BLaER1 treated with 17β-estradiol and CSF1 and Interleukin-3, amounts not matched to agents 10 nM and 100 nM (cell line): ENCODE measurements around the gene PTGER4.
"Not testable (repeated sequence)": the region's sequence is repeated elsewhere in the genome, so short reads cannot be mapped to it uniquely, and the experiment has no call there.

ENCODE experiments used
- H3K27ac ChIP-seq, 11 experiments: shearing (Covaris generic); formaldehyde crosslinking; 2 replicates each; pipeline ENCODE4 v1.8.1; 2022
- H3K27me3 ChIP-seq, 11 experiments: shearing (Covaris generic); formaldehyde crosslinking; 2 replicates each; pipeline ENCODE4 v1.8.1; 2022
- H3K36me3 ChIP-seq, 11 experiments: shearing (Covaris generic); formaldehyde crosslinking; 2 replicates each; pipeline ENCODE4 v1.8.1; 2022
- H3K4me1 ChIP-seq, 10 experiments: shearing (Covaris generic); formaldehyde crosslinking; 2 replicates each; pipeline ENCODE4 v1.8.1; 2022
- H3K4me2 ChIP-seq, 11 experiments: shearing (Covaris generic); formaldehyde crosslinking; 2 replicates each; pipeline ENCODE4 v1.8.1; 2022
- H3K4me3 ChIP-seq, 10 experiments: shearing (Covaris generic); formaldehyde crosslinking; 2 replicates each; pipeline ENCODE4 v1.8.1; 2022
- H3K9ac ChIP-seq, 11 experiments: shearing (Covaris generic); formaldehyde crosslinking; 2 replicates each; pipeline ENCODE4 v1.8.1; 2022
- H3K9me3 ChIP-seq, 11 experiments: shearing (Covaris generic); formaldehyde crosslinking; replicated peaks in 1 of 11; 2 replicates each; pipeline ENCODE4 v1.8.1; 2022
- H4K20me1 ChIP-seq, 11 experiments: shearing (Covaris generic); formaldehyde crosslinking; 2 replicates each; pipeline ENCODE4 v1.8.1; 2022
- Cebpa-rat ChIP-seq, 11 experiments: shearing (Covaris generic); IDR thresholded peaks; 2 replicates each; pipeline ENCODE4 v1.8.1; 2022

Gene PTGER4

DNA sequence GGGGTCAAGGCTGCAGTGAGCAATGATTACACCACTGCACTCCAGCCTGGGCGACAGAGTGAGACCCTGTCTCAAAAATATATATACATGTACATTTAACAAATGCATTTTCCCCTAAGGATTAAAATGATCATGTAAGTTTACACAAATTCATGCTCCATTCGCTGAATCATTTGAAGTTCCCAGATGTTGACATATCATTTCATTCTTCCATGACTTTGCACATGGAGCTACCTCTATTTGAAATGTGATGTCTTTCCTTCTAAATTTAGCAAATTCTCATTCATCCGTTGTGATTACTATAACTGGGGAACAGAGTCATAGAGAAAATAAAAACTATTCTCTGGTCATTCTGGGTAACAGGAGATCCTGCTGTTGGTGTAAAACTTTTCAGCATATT, 10.6 kb downstream of the PTGER4 start:
- Histone ChIP-seq H4K20me1 (peaks cover 75 to 100% (median 86%) of the 10 kb centered on the region in 11 experiments), H3K36me3 (peaks cover 76 to 98% (median 91%) of the 10 kb centered on the region in 11 experiments), H3K9ac (peak overlapping the region in 2 of 11 experiments; percentile 25 to 64; a peak in 1 of 22 replicates), H3K27me3 (no peaks in the 10 kb centered on the region), H3K4me2 (peak overlapping the region in 9 of 11 experiments; percentile 3 to 97 (median 29); a peak in 11 of 22 replicates), H3K9me3 (peaks cover 0 to 15% (median 9%) of the 10 kb centered on the region in 11 experiments; a peak in 14 of 22 replicates), H3K4me3 (peak overlapping the region in 1 of 10 experiments; percentile 96; a peak in 1 of 20 replicates), H3K4me1 (peaks cover 37 to 70% (median 48%) of the 10 kb centered on the region in 10 experiments), H3K27ac (no peak overlapping the region)
- no peak for TF ChIP-seq Cebpa-rat (IDR thresholded peaks at IDR 0.05)

DNA sequence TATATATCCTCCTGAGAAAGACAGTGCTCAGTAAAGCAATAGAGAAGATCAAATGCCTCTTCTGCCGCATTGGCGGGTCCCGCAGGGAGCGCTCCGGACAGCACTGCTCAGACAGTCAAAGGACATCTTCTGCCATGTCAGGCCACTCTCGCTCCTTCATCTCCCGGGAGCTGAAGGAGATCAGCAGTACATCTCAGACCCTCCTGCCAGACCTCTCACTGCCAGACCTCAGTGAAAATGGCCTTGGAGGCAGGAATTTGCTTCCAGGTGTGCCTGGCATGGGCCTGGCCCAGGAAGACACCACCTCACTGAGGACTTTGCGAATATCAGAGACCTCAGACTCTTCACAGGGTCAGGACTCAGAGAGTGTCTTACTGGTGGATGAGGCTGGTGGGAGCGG, 12.2 kb downstream of the PTGER4 start:
- Histone ChIP-seq H3K4me2 (peak overlapping the region in 2 of 11 experiments; percentile 31 to 97; a peak in 4 of 22 replicates), H3K9ac (no peak overlapping the region), H3K27me3 (no peaks in the 10 kb centered on the region), H3K4me3 (no peak overlapping the region), H3K27ac (no peak overlapping the region; a peak in 2 of 22 replicates), H3K36me3 (peaks cover 67 to 98% (median 90%) of the 10 kb centered on the region in 11 experiments), H3K9me3 (peaks cover 0 to 18% (median 9%) of the 10 kb centered on the region in 11 experiments; a peak in 14 of 22 replicates), H4K20me1 (peaks cover 60 to 98% (median 74%) of the 10 kb centered on the region in 11 experiments), H3K4me1 (peaks cover 21 to 55% (median 32%) of the 10 kb centered on the region in 10 experiments)
- no peak for TF ChIP-seq Cebpa-rat (IDR thresholded peaks at IDR 0.05)

DNA sequence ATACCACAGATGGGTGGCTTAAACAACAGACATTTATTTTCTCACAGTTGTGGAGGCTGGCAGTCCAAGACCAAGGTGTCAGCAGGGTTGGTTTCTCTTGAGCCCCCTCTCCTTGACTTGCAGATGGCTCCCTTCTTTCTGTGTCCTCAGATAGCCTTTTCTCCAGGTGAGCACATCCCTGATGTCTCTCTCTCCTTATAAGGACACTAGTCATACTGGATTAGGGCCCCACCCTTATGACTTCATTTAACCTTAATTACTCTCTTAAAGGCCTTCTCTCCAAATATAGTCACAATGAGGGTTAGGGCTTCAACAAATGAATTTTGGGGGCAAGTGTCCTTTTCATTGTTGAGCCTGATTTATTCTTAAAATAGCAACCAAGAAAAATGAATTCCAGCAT, 14.7 kb downstream of the PTGER4 start:
- H3K9me3 ChIP-seq, result peaks cover 0 to 18% (median 9%) of the 10 kb centered on the region in 11 experiments; a peak in 14 of 22 replicates
- peaks cover 36 to 83% (median 51%) of the 10 kb centered on the region in 11 experiments for H4K20me1 ChIP-seq
- no peak overlapping the region for H3K4me2 ChIP-seq
- H3K27me3 ChIP-seq, result no peaks in the 10 kb centered on the region
- H3K36me3 ChIP-seq, result peaks cover 64 to 98% (median 76%) of the 10 kb centered on the region in 11 experiments
- H3K4me3 ChIP-seq, result no peak overlapping the region
- H3K27ac ChIP-seq, result no peak overlapping the region
- H3K9ac ChIP-seq, result no peak overlapping the region
- H3K4me1 ChIP-seq, result peaks cover 0 to 32% (median 8%) of the 10 kb centered on the region in 10 experiments; a peak in 16 of 20 replicates
- TF ChIP-seq Cebpa-rat (IDR thresholded peaks at IDR 0.05), result no peak

DNA sequence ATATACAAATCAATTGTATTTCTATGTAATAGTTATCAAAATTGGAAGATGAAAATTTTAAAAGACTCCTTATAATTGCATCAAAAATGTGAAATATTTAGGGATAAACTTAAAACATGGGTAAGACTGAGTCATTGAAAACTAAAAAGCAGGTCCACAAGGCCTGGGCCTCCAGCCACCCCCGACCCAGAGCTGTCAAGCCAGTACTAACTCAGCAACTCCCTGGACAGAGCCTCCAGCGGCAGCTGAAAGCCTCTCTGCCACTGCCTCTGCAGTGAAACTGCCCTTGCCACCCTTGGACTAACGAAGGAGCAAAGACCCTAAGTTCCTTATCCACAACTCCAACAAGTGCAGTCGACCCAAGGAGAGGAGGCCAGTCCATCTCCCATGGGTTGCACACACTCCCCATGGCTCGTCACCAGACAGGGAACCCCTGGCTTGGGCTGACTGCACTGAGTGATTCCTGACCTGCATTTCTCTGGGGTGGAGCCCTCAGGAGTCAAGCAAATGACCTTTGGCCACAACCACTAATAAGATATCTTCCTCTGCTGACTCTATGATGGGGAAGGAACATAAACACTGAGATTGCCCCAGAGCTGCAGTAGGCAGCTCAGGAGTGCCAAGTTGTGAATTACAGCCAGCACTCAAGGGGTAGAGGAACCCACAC, 20.5 kb downstream of the PTGER4 start:
- no peak for TF ChIP-seq Cebpa-rat (IDR thresholded peaks at IDR 0.05)
- no peaks in the 10 kb centered on the region for H3K4me1 ChIP-seq
- no peak overlapping the region for H3K9ac ChIP-seq
- peaks cover 31 to 80% (median 40%) of the 10 kb centered on the region in 11 experiments for H3K36me3 ChIP-seq
- H4K20me1 ChIP-seq, result peaks cover 0 to 25% (median 0%) of the 10 kb centered on the region in 11 experiments; a peak in 7 of 22 replicates
- no peak overlapping the region for H3K4me3 ChIP-seq
- peaks cover 42 to 54% (median 52%) of the 10 kb centered on the region in 11 experiments for H3K9me3 ChIP-seq
- no peaks in the 10 kb centered on the region for H3K27me3 ChIP-seq
- no peak overlapping the region for H3K27ac ChIP-seq
- H3K4me2 ChIP-seq, result no peak overlapping the region

DNA sequence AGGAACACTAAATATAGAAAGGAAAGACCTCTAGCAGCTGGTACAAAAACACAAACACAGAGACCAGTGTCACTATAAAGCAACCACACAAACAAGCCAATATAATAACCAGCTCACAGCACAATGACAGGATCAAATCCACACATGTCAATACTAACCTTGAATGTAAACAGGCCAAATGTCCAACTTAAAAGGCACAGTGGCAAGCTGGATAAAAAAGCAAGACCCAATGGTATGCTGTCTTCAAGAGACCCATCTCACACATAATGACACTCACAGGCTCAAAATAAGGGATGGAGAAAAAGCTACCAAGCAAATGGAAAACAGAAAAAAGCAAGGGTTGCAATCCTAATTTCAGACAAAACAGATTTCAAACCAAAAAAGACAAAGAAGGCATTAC, 22.3 kb downstream of the PTGER4 start:
- not testable (repeated sequence) for H3K27ac ChIP-seq, H3K9ac ChIP-seq, H3K4me1 ChIP-seq, H3K4me3 ChIP-seq, H3K4me2 ChIP-seq, H3K27me3 ChIP-seq
- peaks cover 54 to 70% (median 64%) of the 10 kb centered on the region in 11 experiments for H3K9me3 ChIP-seq
- peaks cover 0 to 10% (median 0%) of the 10 kb centered on the region in 11 experiments; a peak in 3 of 22 replicates for H4K20me1 ChIP-seq
- peaks cover 22 to 78% (median 34%) of the 10 kb centered on the region in 11 experiments; a peak in 20 of 22 replicates for H3K36me3 ChIP-seq

DNA sequence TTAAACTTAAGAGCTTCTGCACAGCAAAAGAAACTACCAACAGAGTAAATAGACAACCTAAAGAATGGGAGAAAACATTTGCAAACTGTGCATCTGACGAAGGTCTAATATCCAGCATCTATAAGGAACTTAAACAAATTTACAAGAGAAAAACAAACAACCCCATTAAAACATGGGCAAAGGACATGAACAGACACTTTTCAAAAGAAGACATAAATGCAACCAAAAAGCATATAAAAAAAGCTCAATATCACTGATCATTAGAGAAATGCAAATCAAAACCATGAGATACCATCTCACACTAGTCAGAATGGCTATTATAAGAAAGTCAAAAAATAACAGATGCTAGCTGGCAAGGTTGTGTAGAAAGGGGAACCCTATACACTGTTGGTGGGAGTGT, 25.8 kb downstream of the PTGER4 start:
- not testable (repeated sequence) for H3K4me3 ChIP-seq, H3K4me2 ChIP-seq
- peaks cover 52 to 73% (median 62%) of the 10 kb centered on the region in 11 experiments for H3K9me3 ChIP-seq

DNA sequence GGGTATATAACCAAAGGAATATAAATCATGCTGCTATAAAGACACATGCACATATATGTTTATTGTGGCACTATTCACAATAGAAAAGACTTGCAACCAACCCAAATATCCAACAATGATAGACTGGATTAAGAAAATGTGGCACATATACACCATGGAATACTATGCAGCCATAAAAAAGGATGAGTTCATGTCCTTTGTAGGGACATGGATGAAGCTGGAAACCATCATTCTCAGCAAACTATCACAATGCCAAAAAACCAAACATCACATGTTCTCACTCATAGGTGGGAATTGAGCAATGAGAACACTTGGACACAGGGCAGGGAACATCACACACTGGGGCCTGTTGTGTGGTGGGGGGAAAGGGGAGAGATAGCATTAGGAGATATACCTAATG, 30.9 kb downstream of the PTGER4 start:
- H3K27me3 ChIP-seq, H3K27ac ChIP-seq, H3K4me3 ChIP-seq, H4K20me1 ChIP-seq, H3K4me1 ChIP-seq, H3K9ac ChIP-seq, H3K4me2 ChIP-seq: not testable (repeated sequence)
- peaks cover 11 to 47% (median 21%) of the 10 kb centered on the region in 11 experiments; a peak in 18 of 22 replicates for H3K36me3 ChIP-seq
- H3K9me3 ChIP-seq, result peaks cover 16 to 31% (median 24%) of the 10 kb centered on the region in 11 experiments; a peak in 21 of 22 replicates

More for the DNA sequence above, 25.8 kb downstream of the PTGER4 start:
- not testable (repeated sequence) for H4K20me1 ChIP-seq, H3K27me3 ChIP-seq, H3K27ac ChIP-seq, H3K4me1 ChIP-seq, H3K9ac ChIP-seq
- peaks cover 8 to 48% (median 28%) of the 10 kb centered on the region in 11 experiments; a peak in 19 of 22 replicates for H3K36me3 ChIP-seq

DNA sequence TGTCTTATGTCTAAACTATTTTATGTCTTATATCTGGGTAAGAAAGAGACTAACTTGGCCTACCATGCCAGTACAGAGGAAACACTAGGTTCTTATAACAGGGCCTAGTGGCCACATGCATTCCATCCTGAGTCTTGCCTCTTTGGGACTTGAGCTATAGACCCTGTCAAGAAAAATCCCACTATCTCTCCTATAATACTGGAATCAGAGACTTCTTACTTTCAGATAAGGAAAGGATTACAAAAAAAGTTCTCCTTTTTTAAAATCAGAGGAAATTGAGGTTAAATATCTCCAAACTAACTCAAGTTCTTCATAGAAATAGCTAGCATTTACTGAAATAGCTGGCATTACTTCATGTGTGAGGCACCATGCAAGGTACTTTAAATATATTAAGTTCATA, 34.3 kb downstream of the PTGER4 start:
- no peaks in the 10 kb centered on the region for H4K20me1 ChIP-seq
- TF ChIP-seq Cebpa-rat (IDR thresholded peaks at IDR 0.05), result no peak
- no peak overlapping the region for H3K27ac ChIP-seq
- no peaks in the 10 kb centered on the region for H3K27me3 ChIP-seq
- no peak overlapping the region for H3K4me3 ChIP-seq
- H3K9me3 ChIP-seq, result peaks cover 5 to 23% (median 18%) of the 10 kb centered on the region in 11 experiments; a peak in 19 of 22 replicates
- H3K4me1 ChIP-seq, result no peaks in the 10 kb centered on the region
- no peak overlapping the region for H3K9ac ChIP-seq
- no peak overlapping the region for H3K4me2 ChIP-seq
- peaks cover 23 to 64% (median 43%) of the 10 kb centered on the region in 11 experiments for H3K36me3 ChIP-seq

DNA sequence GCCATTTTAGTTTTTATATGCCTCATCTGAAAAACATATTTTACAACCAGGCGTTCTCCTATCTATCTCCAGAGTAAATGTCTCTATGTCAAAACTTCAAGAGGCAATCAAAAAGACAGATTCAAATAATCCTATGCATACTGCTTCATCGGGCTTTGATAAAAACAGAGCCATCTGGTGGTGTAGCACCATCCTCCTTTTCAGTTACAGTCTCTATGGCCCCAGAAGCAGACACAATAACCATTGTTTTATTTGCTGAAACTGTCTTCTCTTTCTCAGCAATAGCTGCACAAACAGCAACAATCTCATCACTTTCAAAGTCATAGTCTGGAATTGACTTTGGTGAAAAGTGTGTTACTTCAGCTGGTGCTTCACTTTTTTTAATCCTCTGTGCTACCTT, 36.3 kb downstream of the PTGER4 start:
- H3K4me3 ChIP-seq, result no peak overlapping the region
- no peak overlapping the region for H3K27ac ChIP-seq
- H3K9me3 ChIP-seq, result peaks cover 9 to 32% (median 26%) of the 10 kb centered on the region in 11 experiments
- H4K20me1 ChIP-seq, result no peaks in the 10 kb centered on the region
- no peak overlapping the region for H3K9ac ChIP-seq
- H3K4me2 ChIP-seq, result no peak overlapping the region
- no peaks in the 10 kb centered on the region for H3K27me3 ChIP-seq
- H3K4me1 ChIP-seq, result no peaks in the 10 kb centered on the region
- peaks cover 26 to 78% (median 59%) of the 10 kb centered on the region in 11 experiments for H3K36me3 ChIP-seq
- no peak for TF ChIP-seq Cebpa-rat (IDR thresholded peaks at IDR 0.05)
